ENCODE results near the gene MLIP. TPM values are rescaled to one million over a fixed set of nuclear protein-coding genes. Genes with fewer than 3 reads are reported as not detected.

MLIP gene
- total and polyA plus RNA-seq, 2 experiments from 2014 or later, result not detected

GRCh38 chr6:54185885-54186284 lies 74.6 kb downstream of the MLIP start:
- Mint-ChIP-seq H3K9me3 (no peaks in the 10 kb centered on the region), H3K36me3 (ENCODE audit: low read depth) (no peaks in the 10 kb centered on the region), H3K4me1 (peaks cover 3% of the 10 kb centered on the region; the same call in 2 of the 3 replicates), H3K4me3 (no peak overlapping the region), H3K27me3 (ENCODE audit: insufficient read depth, low read depth, poor library complexity) (no peaks in the 10 kb centered on the region), H3K27ac (no peak overlapping the region)
- no peaks in the 10 kb centered on the region for H3K27me3 ChIP-seq (ENCODE audit: insufficient read depth)
- H3K79me2 ChIP-seq (replicated peaks; ENCODE audit: insufficient read depth), result no peaks in the 10 kb centered on the region
- H4K20me1 ChIP-seq (replicated peaks; ENCODE audit: insufficient read depth), result no peaks in the 10 kb centered on the region
- H3K27ac ChIP-seq (ENCODE audit: low read depth), result no peak overlapping the region
- H3K9me2 ChIP-seq (ENCODE audit: insufficient read depth), result 0 out of 2 replicates have a peak, but pooled peaks cover 4% of the 10 kb centered on the region
- H3F3A ChIP-seq (replicated peaks; ENCODE audit: low read depth), result no peaks in the 10 kb centered on the region
- no peak for TF ChIP-seq STAT1 (IDR thresholded peaks at IDR 0.05; ENCODE audit: unreplicated experiment)
- H2AFZ ChIP-seq, result no peak overlapping the region
- H3K4me2 ChIP-seq, result no peak overlapping the region
- DNase-seq (ENCODE audit: low spot score) (no peak), ATAC-seq (no peak)
- no peaks in the 10 kb centered on the region; the same call in 1 of the 2 replicates for H3K4me1 ChIP-seq (ENCODE audit: insufficient read depth)
- H3K4me3 ChIP-seq, result no peak overlapping the region
- H3K36me3 ChIP-seq (ENCODE audit: insufficient read depth), result no peaks in the 10 kb centered on the region

GRCh38 chr6:54188846-54189245 lies 77.6 kb downstream of the MLIP start:
- Mint-ChIP-seq H3K27me3 (ENCODE audit: insufficient read depth, low read depth, poor library complexity) (no peaks in the 10 kb centered on the region), H3K27ac (no peak overlapping the region), H3K4me1 (peaks cover 11% of the 10 kb centered on the region), H3K36me3 (ENCODE audit: low read depth) (no peaks in the 10 kb centered on the region), H3K4me3 (no peak overlapping the region), H3K9me3 (no peaks in the 10 kb centered on the region)
- Histone ChIP-seq H3K4me2 (no peak overlapping the region), H3K27me3 (ENCODE audit: insufficient read depth) (no peaks in the 10 kb centered on the region), H3K27ac (ENCODE audit: low read depth) (no peak overlapping the region), H3K4me1 (ENCODE audit: insufficient read depth) (peaks cover 6% of the 10 kb centered on the region; the same call in 1 of the 2 replicates), H2AFZ (no peak overlapping the region), H3K79me2 (replicated peaks; ENCODE audit: insufficient read depth) (no peaks in the 10 kb centered on the region), H3K4me3 (no peak overlapping the region), H3K9me2 (ENCODE audit: insufficient read depth) (no peaks in the 10 kb centered on the region), H3F3A (replicated peaks; ENCODE audit: low read depth) (no peaks in the 10 kb centered on the region), H3K36me3 (ENCODE audit: insufficient read depth) (no peaks in the 10 kb centered on the region), H4K20me1 (replicated peaks; ENCODE audit: insufficient read depth) (no peaks in the 10 kb centered on the region)
- DNase-seq (ENCODE audit: low spot score) (no peak), ATAC-seq (no peak)
- TF ChIP-seq ZNF462 (CRISPR knock-in tag; IDR thresholded peaks at IDR 0.05), result no peak
- TF ChIP-seq POLR2AphosphoS5 (IDR thresholded peaks at IDR 0.05; ENCODE audit: low read depth), result no peak
- TF ChIP-seq ZNF331 (CRISPR knock-in tag; IDR thresholded peaks at IDR 0.05; ENCODE audit: low read depth), result no peak
- no peak for TF ChIP-seq ETS1 (IDR thresholded peaks at IDR 0.05)
- no peak for TF ChIP-seq CREB1 (CRISPR knock-in tag; IDR thresholded peaks at IDR 0.05; ENCODE audit: low read depth)
- TF ChIP-seq EZH2 (IDR thresholded peaks at IDR 0.05; ENCODE audit: low read depth, unreplicated experiment), result no peak
- TF ChIP-seq JUNB (IDR thresholded peaks at IDR 0.05; ENCODE audit: unreplicated experiment), result no peak
- TF ChIP-seq ZNF114 (CRISPR knock-in tag; IDR thresholded peaks at IDR 0.05), result no peak
- TF ChIP-seq STAT1 (IDR thresholded peaks at IDR 0.05; ENCODE audit: unreplicated experiment), result no peak
- TF ChIP-seq NANOG (IDR thresholded peaks at IDR 0.05; ENCODE audit: borderline replicate concordance), result no peak
- no peak for TF ChIP-seq CTCF (conservative IDR thresholded peaks at IDR 0.05; ENCODE audit: low read depth in 2 of 2)
- no peak for TF ChIP-seq EZH2phosphoT487 (IDR thresholded peaks at IDR 0.05; ENCODE audit: unreplicated experiment)
